Measurements from ENCODE around the gene DDX49. TPM values are rescaled to one million over a fixed set of nuclear protein-coding genes. Genes with fewer than 3 reads are reported as not detected.

DDX49 gene
- total RNA-seq, 1 donor from 2014 or later: 63.4 TPM

GRCh38 chr19:18969931-18970659, 50.6 kb downstream of the DDX49 start:
- intact Hi-C loops (cut with micrococcal nuclease): no loop called here

GRCh38 chr19:18972301-18972811, 52.8 kb downstream of the DDX49 start:
- intact Hi-C loops (cut with micrococcal nuclease): no loop called here

- intact Hi-C loops (cut with micrococcal nuclease): no loop called here
Observed at GRCh38 chr19:18972851-18973250, 53.3 kb downstream of the DDX49 start.

- intact Hi-C loops (cut with micrococcal nuclease): no loop called here
Observed at GRCh38 chr19:18975011-18975410, 55.5 kb downstream of the DDX49 start.

GRCh38 chr19:18975869-18976268, 56.4 kb downstream of the DDX49 start:
- intact Hi-C loops (cut with micrococcal nuclease): no loop called here

Other genes starting within 250 kb of the DDX49 start
- 8.2 and 9.4 TPM in 2 replicates for gene CRTC1, start 236.0 kb upstream of the DDX49 start, total RNA-seq
- not detected in 2 replicates for gene COMP, start 128.4 kb upstream of the DDX49 start, total RNA-seq
- gene UPF1, start 87.8 kb upstream of the DDX49 start, total RNA-seq: 100 and 102 TPM in 2 replicates
- not detected in 2 replicates for gene CERS1, start 23.6 kb upstream of the DDX49 start, total RNA-seq
- gene COPE, start 328 bp upstream of the DDX49 start, total RNA-seq: 262 TPM in 2 replicates
- gene HOMER3, start 21.5 kb downstream of the DDX49 start, total RNA-seq: not detected in 2 replicates
- gene SUGP2, start 113.8 kb downstream of the DDX49 start, total RNA-seq: 127 and 133 TPM in 2 replicates
- 38.4 and 39.9 TPM in 2 replicates for gene ARMC6, start 113.9 kb downstream of the DDX49 start, total RNA-seq
- gene SLC25A42, start 144.3 kb downstream of the DDX49 start, total RNA-seq: 17.4 and 18.6 TPM in 2 replicates
- gene TMEM161A, start 218.8 kb downstream of the DDX49 start, total RNA-seq: 19.4 and 24.0 TPM in 2 replicates

Data from T-helper 2 cell treated with Interferon-gamma antibody and Interleukin-4, amounts not matched to agents 100 ng/mL and 5 ng/mL, for 36 hours (primary cell).